CD14-positive monocyte (primary cell): ENCODE results near the gene RALY. TPM values are rescaled to one million over a fixed set of nuclear protein-coding genes. Genes with fewer than 3 reads are reported as not detected.

Source experiments
- DNase-seq, 3 donors: peaks; one replicate each; pipeline ENCODE4 v3.0.0-alpha.2; 2011 to 2022
- H2AFZ ChIP-seq: 2 replicates; pipeline ENCODE4 v1.6.0; 2012; ENCODE audit warnings: mild to moderate bottlenecking, low read depth, low read length, inconsistent platforms; ENCODE audit not compliant: insufficient read depth, poor library complexity, severe bottlenecking
- H3K27ac ChIP-seq, 2 donors: 1 replicate in 1 of 2; 2 replicates in 1 of 2; pipeline ENCODE4 v1.5.1; 2012 to 2013; ENCODE audit warnings: low read length in 2 of 2, control low read depth in 1 of 2, inconsistent platforms in 1 of 2, low read depth in 1 of 2, mild to moderate bottlenecking in 1 of 2
- H3K27me3 ChIP-seq, 2 donors: one replicate each; pipeline versions ENCODE4 v1.6.0 to v1.6.1; 2011 to 2013; ENCODE audit warnings: low read length in 2 of 2; ENCODE audit not compliant: control insufficient read depth in 2 of 2, insufficient read depth in 2 of 2
- H3K36me3 ChIP-seq, 2 donors: replicated peaks in 1 of 2; 1 replicate in 1 of 2; 2 replicates in 1 of 2; pipeline versions ENCODE4 v1.5.1 to v1.6.1; 2012 to 2013; ENCODE audit warnings: low read length in 2 of 2, control low read depth in 1 of 2, inconsistent platforms in 1 of 2, mild to moderate bottlenecking in 1 of 2; ENCODE audit not compliant: insufficient read depth in 2 of 2, control insufficient read depth in 1 of 2
- H3K4me1 ChIP-seq, 2 donors: 1 replicate in 1 of 2; 2 replicates in 1 of 2; pipeline versions ENCODE4 v1.5.1 to v1.6.1; 2012 to 2013; ENCODE audit warnings: low read length in 2 of 2, control low read depth in 1 of 2, inconsistent platforms in 1 of 2, mild to moderate bottlenecking in 1 of 2, moderate library complexity in 1 of 2; ENCODE audit not compliant: insufficient read depth in 2 of 2, control insufficient read depth in 1 of 2
- H3K4me2 ChIP-seq: replicated peaks from 2 replicates; pipeline ENCODE3; 2012; ENCODE audit warnings: low read length, moderate library complexity, mild to moderate bottlenecking; ENCODE audit not compliant: poor library complexity, severe bottlenecking; ENCODE audit errors: extremely low read depth
- H3K4me3 ChIP-seq, 3 experiments: fragments of 200-600 bp in 1 of 3; sonication (generic) in 1 of 3; replicated peaks in 1 of 3; 1 replicate in 2 of 3; 2 replicates in 1 of 3; pipeline ENCODE4 v1.5.1; 2011 to 2013; ENCODE audit warnings: low read length in 3 of 3, mild to moderate bottlenecking in 3 of 3, control low read depth in 2 of 3, low read depth in 2 of 3, inconsistent platforms in 1 of 3, moderate library complexity in 1 of 3
- H3K79me2 ChIP-seq: 2 replicates; pipeline ENCODE4 v1.6.0; 2012; ENCODE audit warnings: mild to moderate bottlenecking, control low read depth, inconsistent platforms, low read length, moderate library complexity; ENCODE audit not compliant: insufficient read depth
- H3K9ac ChIP-seq: 2 replicates; pipeline ENCODE4 v1.6.0; 2017; ENCODE audit warnings: low read length, mild to moderate bottlenecking; ENCODE audit not compliant: insufficient read depth, poor library complexity, severe bottlenecking
- H3K9me3 ChIP-seq, 2 donors: replicated peaks in 1 of 2; 1 replicate in 1 of 2; 2 replicates in 1 of 2; pipeline versions ENCODE4 v1.5.1 to v1.6.1; 2012 to 2013; ENCODE audit warnings: low read length in 2 of 2, control low read depth in 1 of 2; ENCODE audit not compliant: control insufficient read depth in 1 of 2, insufficient read depth in 1 of 2
- H4K20me1 ChIP-seq: 2 replicates; pipeline ENCODE4 v1.6.0; 2012; ENCODE audit warnings: mild to moderate bottlenecking, low read length, control low read depth, moderate library complexity; ENCODE audit not compliant: insufficient read depth
- H3K27ac Mint-ChIP-seq, 7 donors: one replicate each; pipeline ENCODE4 v1.8.0; 2020; ENCODE audit warnings: mild to moderate bottlenecking in 7 of 7, mixed read lengths in 7 of 7, moderate library complexity in 6 of 7, inconsistent platforms in 2 of 7
- H3K27me3 Mint-ChIP-seq, 3 donors: one replicate each; pipeline ENCODE4 v1.8.0; 2021 to 2022; ENCODE audit warnings: low read depth in 3 of 3, mild to moderate bottlenecking in 3 of 3, mixed read lengths in 3 of 3, moderate library complexity in 3 of 3, inconsistent platforms in 1 of 3
- H3K36me3 Mint-ChIP-seq, 2 donors: one replicate each; pipeline ENCODE4 v1.8.0; 2020; ENCODE audit warnings: mixed read lengths in 2 of 2, inconsistent platforms in 1 of 2, mild to moderate bottlenecking in 1 of 2
- H3K4me1 Mint-ChIP-seq: one replicate; pipeline ENCODE4 v1.8.0; 2020; ENCODE audit warnings: mild to moderate bottlenecking, mixed read lengths
- H3K4me3 Mint-ChIP-seq, 2 donors: one replicate each; pipeline ENCODE4 v1.8.0; 2020; ENCODE audit warnings: mild to moderate bottlenecking in 2 of 2, mixed read lengths in 2 of 2, moderate library complexity in 1 of 2
- H3K9me3 Mint-ChIP-seq, 7 donors: one replicate each; pipeline ENCODE4 v1.8.0; 2020 to 2022; ENCODE audit warnings: mixed read lengths in 7 of 7, mild to moderate bottlenecking in 6 of 7, moderate library complexity in 6 of 7, inconsistent platforms in 2 of 7
- WGBS: methylation state at CpG from one replicate; pipeline ENCODE4 v1.1.5; 2013; ENCODE audit warnings: missing lambda C conversion rate; ENCODE audit not compliant: insufficient coverage; 5-methylcytosine and 5-hydroxymethylcytosine counted together
- intact Hi-C, 2 donors: fragments of 100-400 bp; cut with micrococcal nuclease; formaldehyde crosslinking; loops; one replicate each; pipeline versions ENCODE4 v1.15.0 to v1.15.1; 2023
- polyA plus RNA-seq, 3 donors: library from polyadenylated mRNA; depleted of rRNA in 1 of 3; unstranded in 2 of 3; stranded (reverse) in 1 of 3; fragments of 300-500 nt in 2 of 3; fragments of >200 nt in 1 of 3; fragmentation: Illumina TruSeq in 2 of 3; gene quantifications; 1 replicate in 2 of 3; 2 replicates in 1 of 3; pipeline ENCODE4 v1.2.3, GENCODE V29; 2012 to 2021
- TF ChIP-seq, protein P1 (sequence below): fragments of 200-600 bp; IDR thresholded peaks from one replicate; pipeline ENCODE4 v1.8.0; 2022; ENCODE audit warnings: antibody characterized with exemption, mild to moderate bottlenecking

The RALY gene
- polyA plus RNA-seq, 3 donors, result 88.4 to 154 (median 152) TPM

DNA sequence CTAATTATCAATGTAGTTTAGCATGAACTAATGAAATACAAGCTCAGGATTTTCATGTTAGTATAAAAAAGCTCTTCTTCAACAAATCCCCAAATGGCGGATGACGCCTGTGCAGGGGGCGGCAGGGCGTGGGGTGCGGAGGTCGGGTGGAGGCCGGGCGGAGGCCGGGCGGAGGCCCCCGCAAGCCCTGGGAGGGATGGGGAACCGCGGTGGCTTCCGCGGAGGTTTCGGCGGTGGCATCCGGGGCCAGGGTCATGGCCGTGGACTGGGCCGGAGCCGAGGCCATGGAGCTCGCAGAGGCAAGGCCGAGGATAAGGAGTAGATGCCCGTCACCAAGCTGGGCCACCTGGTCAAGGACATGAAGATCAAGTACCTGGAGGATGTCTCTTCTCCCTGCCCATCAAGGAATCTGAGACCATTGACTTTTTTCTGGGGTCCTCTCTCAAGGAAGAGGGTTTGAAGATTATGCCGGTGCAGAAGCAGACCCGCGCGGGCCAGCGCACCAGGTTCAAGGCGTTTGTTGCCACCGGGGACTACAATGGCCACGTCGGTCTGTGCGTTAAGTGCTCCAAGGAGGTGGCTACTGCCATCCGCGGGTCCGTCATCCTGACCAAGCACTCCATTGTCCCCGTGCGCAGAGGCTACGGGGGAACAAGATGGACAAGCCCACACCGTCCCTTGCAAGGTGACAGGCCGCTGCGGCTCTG lies 128.7 kb downstream of the RALY start:
- peaks cover 0 to 3% (median 0%) of the 10 kb centered on the region in 7 donors for H3K9me3 Mint-ChIP-seq
- peaks cover 4% of the 10 kb centered on the region for H3K4me1 Mint-ChIP-seq
- no peaks in the 10 kb centered on the region for H3K27me3 ChIP-seq
- H2AFZ ChIP-seq, result no peak overlapping the region
- no peaks in the 10 kb centered on the region for H3K36me3 ChIP-seq
- H3K4me3 Mint-ChIP-seq, result no peak overlapping the region
- no peak for DNase-seq
- H3K9me3 ChIP-seq, result no peaks in the 10 kb centered on the region
- WGBS, result 95% methylated on average over 31 of the region's 43 CpGs
- no peak overlapping the region for H3K27ac ChIP-seq
- no peaks in the 10 kb centered on the region for H3K79me2 ChIP-seq
- no peak overlapping the region for H3K4me3 ChIP-seq
- TF ChIP-seq, protein P1, sequence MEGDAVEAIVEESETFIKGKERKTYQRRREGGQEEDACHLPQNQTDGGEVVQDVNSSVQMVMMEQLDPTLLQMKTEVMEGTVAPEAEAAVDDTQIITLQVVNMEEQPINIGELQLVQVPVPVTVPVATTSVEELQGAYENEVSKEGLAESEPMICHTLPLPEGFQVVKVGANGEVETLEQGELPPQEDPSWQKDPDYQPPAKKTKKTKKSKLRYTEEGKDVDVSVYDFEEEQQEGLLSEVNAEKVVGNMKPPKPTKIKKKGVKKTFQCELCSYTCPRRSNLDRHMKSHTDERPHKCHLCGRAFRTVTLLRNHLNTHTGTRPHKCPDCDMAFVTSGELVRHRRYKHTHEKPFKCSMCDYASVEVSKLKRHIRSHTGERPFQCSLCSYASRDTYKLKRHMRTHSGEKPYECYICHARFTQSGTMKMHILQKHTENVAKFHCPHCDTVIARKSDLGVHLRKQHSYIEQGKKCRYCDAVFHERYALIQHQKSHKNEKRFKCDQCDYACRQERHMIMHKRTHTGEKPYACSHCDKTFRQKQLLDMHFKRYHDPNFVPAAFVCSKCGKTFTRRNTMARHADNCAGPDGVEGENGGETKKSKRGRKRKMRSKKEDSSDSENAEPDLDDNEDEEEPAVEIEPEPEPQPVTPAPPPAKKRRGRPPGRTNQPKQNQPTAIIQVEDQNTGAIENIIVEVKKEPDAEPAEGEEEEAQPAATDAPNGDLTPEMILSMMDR, result no peak
- H3K36me3 Mint-ChIP-seq, result no peaks in the 10 kb centered on the region
- H3K9ac ChIP-seq, result no peak overlapping the region
- no peak overlapping the region for H3K4me2 ChIP-seq
- H4K20me1 ChIP-seq, result no peaks in the 10 kb centered on the region
- H3K4me1 ChIP-seq, result no peaks in the 10 kb centered on the region
- H3K27me3 Mint-ChIP-seq, result peaks cover 1 to 8% (median 4%) of the 10 kb centered on the region in 3 donors
- intact Hi-C loops, result loop anchor here (10.0 kb wide), 1 partner anchor 208 kb away; no protein-coding TSS in a partner anchor
- no peak overlapping the region for H3K27ac Mint-ChIP-seq

DNA sequence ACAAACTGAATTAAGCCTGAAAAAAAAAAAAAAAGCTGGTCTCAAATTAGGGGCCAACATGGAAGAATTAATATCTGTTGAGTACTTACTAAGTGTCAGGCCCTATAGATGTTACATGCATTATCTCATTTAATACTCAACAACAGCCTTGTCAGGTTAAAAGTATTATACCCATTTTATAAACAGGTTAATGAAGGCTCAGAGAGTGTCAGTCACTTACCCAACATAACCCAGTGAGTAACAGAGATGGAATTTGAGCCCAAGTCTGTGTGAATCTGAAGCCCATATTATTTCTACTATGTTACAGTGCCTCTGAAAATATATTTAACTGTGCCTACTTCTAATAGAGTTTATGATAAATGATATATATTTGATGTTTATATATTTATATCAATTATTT lies 129.6 kb downstream of the RALY start:
- Histone ChIP-seq H3K9me3 (no peaks in the 10 kb centered on the region), H3K4me1 (no peaks in the 10 kb centered on the region)
- peaks cover 5 to 10% (median 6%) of the 10 kb centered on the region in 3 donors for H3K27me3 Mint-ChIP-seq

More for the DNA sequence above, 129.6 kb downstream of the RALY start:
- Mint-ChIP-seq H3K36me3 (no peaks in the 10 kb centered on the region), H3K4me1 (peaks cover 4% of the 10 kb centered on the region), H3K4me3 (no peak overlapping the region), H3K9me3 (peaks cover 0 to 3% (median 0%) of the 10 kb centered on the region in 7 donors), H3K27ac (no peak overlapping the region)
- H3K4me2 ChIP-seq, result no peak overlapping the region
- no peaks in the 10 kb centered on the region for H4K20me1 ChIP-seq
- no peaks in the 10 kb centered on the region for H3K36me3 ChIP-seq
- DNase-seq, result no peak
- H3K4me3 ChIP-seq, result no peak overlapping the region
- TF ChIP-seq, protein P1, result no peak
- intact Hi-C loops, result loop anchor here (10.0 kb wide), 1 partner anchor 209 kb away; no protein-coding TSS in a partner anchor
- no peak overlapping the region for H3K27ac ChIP-seq
- no peak overlapping the region for H3K9ac ChIP-seq
- no peaks in the 10 kb centered on the region for H3K27me3 ChIP-seq
- no peak overlapping the region for H2AFZ ChIP-seq
- no peaks in the 10 kb centered on the region for H3K79me2 ChIP-seq
